Panc1 (cell line): ENCODE results near the gene MAP4. TPM values are rescaled to one million over a fixed set of nuclear protein-coding genes. Genes with fewer than 3 reads are reported as not detected.
A peak's percentile ranks its signal among the peaks of the same experiment; 100 is the strongest.

Experiments used
- ATAC-seq: fragments of 200-7000 bp; cut with Tn5 transposase; 2 replicates; pipeline ENCODE4 v1.9.1; 2020; ENCODE audit warnings: mild to moderate bottlenecking, moderate library complexity
- BruUV-seq: library from RNA; stranded (reverse); fragments of 400-500 nt; replicated peaks from 2 replicates; lab custom pipeline; 2021; lab: Mats Ljungman, UMichigan
- CTCF ChIA-PET: fragments of 300-600 bp; sonication (Branson Sonifier 250); formaldehyde crosslinking; loops from one replicate; lab custom pipeline; 2022; ENCODE audit warnings: antibody characterized with exemption; lab: Charles Lee
- POLR2A ChIA-PET: fragments of 300-600 bp; sonication (Branson Sonifier 250); formaldehyde crosslinking; loops from one replicate; lab custom pipeline; 2022; ENCODE audit warnings: antibody characterized with exemption; lab: Charles Lee
- DNase-seq: peaks from one replicate; pipeline ENCODE4 v3.0.0-alpha.2; 2010; ENCODE audit warnings: low read depth, low spot score
- H3K27ac ChIP-seq: 2 replicates; pipeline ENCODE4 v1.5.1; 2011; ENCODE audit warnings: mild to moderate bottlenecking, low read length, inconsistent platforms
- H3K27me3 ChIP-seq: fragments of 200-500 bp; sonication (Bioruptor generic); 2 replicates; pipeline ENCODE4 v1.6.0; 2014; ENCODE audit warnings: low read length, inconsistent platforms; ENCODE audit not compliant: control insufficient read depth, insufficient read depth
- H3K36me3 ChIP-seq: fragments of 200-500 bp; sonication (Bioruptor generic); 2 replicates; pipeline ENCODE4 v1.5.1; 2014; ENCODE audit warnings: inconsistent platforms, mild to moderate bottlenecking, low read length, moderate library complexity; ENCODE audit not compliant: control insufficient read depth, insufficient read depth
- H3K4me1 ChIP-seq: 2 replicates; pipeline ENCODE4 v1.5.1; 2011; ENCODE audit warnings: inconsistent platforms, mild to moderate bottlenecking, low read length, moderate library complexity; ENCODE audit not compliant: control insufficient read depth, insufficient read depth
- H3K4me3 ChIP-seq, 2 experiments: 2 replicates each; pipeline ENCODE4 v1.5.1; 2011 to 2012; ENCODE audit warnings: low read depth in 2 of 2, low read length in 2 of 2, mild to moderate bottlenecking in 2 of 2, inconsistent platforms in 1 of 2, moderate library complexity in 1 of 2
- H3K9me3 ChIP-seq: fragments of 200-500 bp; sonication (Bioruptor generic); 2 replicates; pipeline ENCODE4 v1.5.1; 2014; ENCODE audit warnings: low read depth, mild to moderate bottlenecking, inconsistent platforms, low read length, moderate library complexity; ENCODE audit not compliant: control insufficient read depth, insufficient read depth
- POLR2AphosphoS5 ChIP-seq: IDR thresholded peaks from 2 replicates; pipeline ENCODE4 v1.6.1; 2012; ENCODE audit warnings: mild to moderate bottlenecking, low read depth, low read length, moderate library complexity
- SIN3A ChIP-seq: IDR thresholded peaks from 2 replicates; pipeline ENCODE4 v1.6.1; 2012; ENCODE audit warnings: low read depth, mild to moderate bottlenecking, low read length, moderate library complexity, borderline replicate concordance; ENCODE audit not compliant: insufficient read depth
- TCF7L2 ChIP-seq: IDR thresholded peaks from 2 replicates; pipeline ENCODE4 v1.6.1; 2011; ENCODE audit warnings: mild to moderate bottlenecking, low read depth, low read length, inconsistent platforms
- in situ Hi-C: cut with HindIII; loops from 2 replicates; pipeline ENCODE4 v1.10.0; 2016; ENCODE audit warnings: low sequenced_read_pairs, low pct_unique_long_range_greater_than_20kb
- intact Hi-C: fragments of 100-400 bp; cut with micrococcal nuclease; formaldehyde crosslinking; loops from one replicate; pipeline ENCODE4 v1.10.0; 2022; ENCODE audit not compliant: unreplicated experiment
- total RNA-seq: library from RNA; stranded (reverse); gene quantifications from one replicate; pipeline ENCODE4 v1.2.1, GENCODE V29; 2021; ENCODE audit not compliant: unreplicated experiment
- TF ChIP-seq, protein P1 (sequence below), 2 experiments: IDR thresholded peaks; 2 replicates each; pipeline ENCODE4 v1.6.1; 2011 to 2012; ENCODE audit warnings: low read depth in 2 of 2, control low read depth in 1 of 2, low read length in 1 of 2, mild to moderate bottlenecking in 1 of 2, moderate library complexity in 1 of 2; ENCODE audit not compliant: insufficient read depth in 1 of 2
- TF ChIP-seq, protein P2 (sequence below): fragments of 450-650 bp; IDR thresholded peaks from 2 replicates; pipeline ENCODE4 v1.5.1; 2017; ENCODE audit warnings: mild to moderate bottlenecking

MAP4 gene
- total RNA-seq, 1 experiment from 2014 or later = 150 TPM

DNA sequence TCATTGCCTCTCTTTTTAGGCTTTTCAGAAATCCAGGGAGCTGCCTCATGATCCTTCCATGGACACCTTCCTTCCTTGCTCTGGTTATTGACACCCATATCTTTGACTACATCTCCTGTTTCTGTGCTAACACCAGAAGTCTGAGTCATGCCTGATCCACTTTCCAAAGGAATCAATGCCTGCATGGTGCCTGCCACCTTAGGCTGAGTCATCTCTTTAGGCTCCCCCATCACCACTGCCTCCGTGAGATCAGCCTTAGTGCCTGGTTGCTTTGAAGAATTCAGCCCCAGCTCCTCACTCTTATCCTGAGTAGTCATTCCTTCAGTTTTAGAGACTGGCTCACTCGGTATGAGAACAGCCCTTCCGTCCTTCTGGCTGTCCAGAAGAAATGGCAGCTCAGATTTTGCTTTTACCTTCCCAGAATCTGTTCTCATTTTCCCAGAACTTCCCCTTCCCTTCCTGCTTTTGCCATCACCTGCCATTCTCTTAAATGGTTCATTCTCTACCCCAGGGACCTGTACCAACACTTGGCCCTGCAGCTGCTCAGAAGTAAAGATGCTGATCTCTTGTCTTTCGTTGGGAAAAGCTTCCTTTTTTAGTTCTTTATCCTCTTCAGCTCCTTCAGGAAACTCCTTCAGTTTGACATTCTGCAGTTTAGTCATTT lies 105.3 kb downstream of the MAP4 start:
- ATAC-seq (peak; percentile 88), DNase-seq (peak; percentile 7)
- no peak for TF ChIP-seq TCF7L2
- TF ChIP-seq SIN3A = no peak
- no peak for TF ChIP-seq POLR2AphosphoS5
- TF ChIP-seq, protein P1, sequence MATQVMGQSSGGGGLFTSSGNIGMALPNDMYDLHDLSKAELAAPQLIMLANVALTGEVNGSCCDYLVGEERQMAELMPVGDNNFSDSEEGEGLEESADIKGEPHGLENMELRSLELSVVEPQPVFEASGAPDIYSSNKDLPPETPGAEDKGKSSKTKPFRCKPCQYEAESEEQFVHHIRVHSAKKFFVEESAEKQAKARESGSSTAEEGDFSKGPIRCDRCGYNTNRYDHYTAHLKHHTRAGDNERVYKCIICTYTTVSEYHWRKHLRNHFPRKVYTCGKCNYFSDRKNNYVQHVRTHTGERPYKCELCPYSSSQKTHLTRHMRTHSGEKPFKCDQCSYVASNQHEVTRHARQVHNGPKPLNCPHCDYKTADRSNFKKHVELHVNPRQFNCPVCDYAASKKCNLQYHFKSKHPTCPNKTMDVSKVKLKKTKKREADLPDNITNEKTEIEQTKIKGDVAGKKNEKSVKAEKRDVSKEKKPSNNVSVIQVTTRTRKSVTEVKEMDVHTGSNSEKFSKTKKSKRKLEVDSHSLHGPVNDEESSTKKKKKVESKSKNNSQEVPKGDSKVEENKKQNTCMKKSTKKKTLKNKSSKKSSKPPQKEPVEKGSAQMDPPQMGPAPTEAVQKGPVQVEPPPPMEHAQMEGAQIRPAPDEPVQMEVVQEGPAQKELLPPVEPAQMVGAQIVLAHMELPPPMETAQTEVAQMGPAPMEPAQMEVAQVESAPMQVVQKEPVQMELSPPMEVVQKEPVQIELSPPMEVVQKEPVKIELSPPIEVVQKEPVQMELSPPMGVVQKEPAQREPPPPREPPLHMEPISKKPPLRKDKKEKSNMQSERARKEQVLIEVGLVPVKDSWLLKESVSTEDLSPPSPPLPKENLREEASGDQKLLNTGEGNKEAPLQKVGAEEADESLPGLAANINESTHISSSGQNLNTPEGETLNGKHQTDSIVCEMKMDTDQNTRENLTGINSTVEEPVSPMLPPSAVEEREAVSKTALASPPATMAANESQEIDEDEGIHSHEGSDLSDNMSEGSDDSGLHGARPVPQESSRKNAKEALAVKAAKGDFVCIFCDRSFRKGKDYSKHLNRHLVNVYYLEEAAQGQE (IDR thresholded peaks at IDR 0.05; ENCODE audit: insufficient read depth in 1 of 2, low read depth in 2 of 2, low read length in 1 of 2) = no peak
- TF ChIP-seq, protein P2, sequence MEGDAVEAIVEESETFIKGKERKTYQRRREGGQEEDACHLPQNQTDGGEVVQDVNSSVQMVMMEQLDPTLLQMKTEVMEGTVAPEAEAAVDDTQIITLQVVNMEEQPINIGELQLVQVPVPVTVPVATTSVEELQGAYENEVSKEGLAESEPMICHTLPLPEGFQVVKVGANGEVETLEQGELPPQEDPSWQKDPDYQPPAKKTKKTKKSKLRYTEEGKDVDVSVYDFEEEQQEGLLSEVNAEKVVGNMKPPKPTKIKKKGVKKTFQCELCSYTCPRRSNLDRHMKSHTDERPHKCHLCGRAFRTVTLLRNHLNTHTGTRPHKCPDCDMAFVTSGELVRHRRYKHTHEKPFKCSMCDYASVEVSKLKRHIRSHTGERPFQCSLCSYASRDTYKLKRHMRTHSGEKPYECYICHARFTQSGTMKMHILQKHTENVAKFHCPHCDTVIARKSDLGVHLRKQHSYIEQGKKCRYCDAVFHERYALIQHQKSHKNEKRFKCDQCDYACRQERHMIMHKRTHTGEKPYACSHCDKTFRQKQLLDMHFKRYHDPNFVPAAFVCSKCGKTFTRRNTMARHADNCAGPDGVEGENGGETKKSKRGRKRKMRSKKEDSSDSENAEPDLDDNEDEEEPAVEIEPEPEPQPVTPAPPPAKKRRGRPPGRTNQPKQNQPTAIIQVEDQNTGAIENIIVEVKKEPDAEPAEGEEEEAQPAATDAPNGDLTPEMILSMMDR = no peak
- Histone ChIP-seq H3K27me3 (no peaks in the 10 kb centered on the region), H3K9me3 (no peaks in the 10 kb centered on the region), H3K27ac (no peak overlapping the region), H3K36me3 (peaks cover 3% of the 10 kb centered on the region; the same call in 1 of the 2 replicates), H3K4me1 (no peaks in the 10 kb centered on the region), H3K4me3 (no peak overlapping the region)
- ChIA-PET CTCF (no interaction called here), POLR2A (no interaction called here)
- intact Hi-C loops (no loop called here), in situ Hi-C loops (no loop called here)
- no TSS peak for BruUV-seq

DNA sequence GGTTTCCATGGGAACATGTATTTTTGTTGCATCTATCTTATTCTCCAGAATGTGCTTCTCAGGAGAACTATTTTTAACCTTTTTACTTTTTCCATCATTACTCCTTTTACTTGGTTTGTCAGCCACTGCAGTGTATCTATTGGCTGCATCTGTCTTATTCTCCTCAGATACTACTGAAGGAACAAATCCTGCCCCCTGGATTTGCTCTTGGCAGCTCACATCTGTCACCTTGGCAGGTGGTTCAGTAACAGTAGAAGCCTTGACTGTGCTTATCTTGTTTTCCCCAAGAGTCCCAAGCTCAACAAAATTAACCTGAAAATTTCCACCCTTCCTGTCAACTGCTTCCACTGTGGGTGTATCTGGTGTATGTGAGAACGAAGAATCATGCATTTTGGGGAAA lies 106.0 kb downstream of the MAP4 start:
- BruUV-seq = no TSS peak
- intact Hi-C loops = no loop called here
- ChIA-PET CTCF (no interaction called here), POLR2A (no interaction called here)
- H3K27ac ChIP-seq = no peak overlapping the region
- in situ Hi-C loops = no loop called here
- no peak for ATAC-seq
- DNase-seq = no peak
- H3K9me3 ChIP-seq = no peaks in the 10 kb centered on the region
- TF ChIP-seq, protein P2 = no peak
- TF ChIP-seq TCF7L2 (no peak), POLR2AphosphoS5 (no peak), SIN3A (no peak)
- TF ChIP-seq, protein P1 (IDR thresholded peaks at IDR 0.05; ENCODE audit: insufficient read depth in 1 of 2, low read depth in 2 of 2, low read length in 1 of 2) = no peak
- no peaks in the 10 kb centered on the region for H3K27me3 ChIP-seq
- no peaks in the 10 kb centered on the region for H3K4me1 ChIP-seq
- no peak overlapping the region for H3K4me3 ChIP-seq
- H3K36me3 ChIP-seq = peaks cover 3% of the 10 kb centered on the region; the same call in 1 of the 2 replicates
